WTC11 (cell line): ENCODE measurements around the gene PIKFYVE. TPM values are rescaled to one million over a fixed set of nuclear protein-coding genes. Genes with fewer than 3 reads are reported as not detected.

Experiments
- ATAC-seq: fragments of 200-7000 bp; cut with Tn5 transposase; 2 replicates; pipeline ENCODE4 v1.10.0; 2021; ENCODE audit warnings: mild to moderate bottlenecking, moderate library complexity
- CTCF ChIA-PET: fragments of 300-600 bp; sonication (Branson Sonifier 250); formaldehyde crosslinking; loops from one replicate; lab custom pipeline; 2021; ENCODE audit warnings: antibody characterized with exemption; lab: Charles Lee
- POLR2A ChIA-PET: fragments of 350-600 bp; sonication (Branson Sonifier 250); formaldehyde crosslinking; loops from one replicate; lab custom pipeline; 2021; ENCODE audit warnings: antibody characterized with exemption; lab: Charles Lee
- DNase-seq: peaks from one replicate; pipeline ENCODE4 v3.0.0; 2021; ENCODE audit warnings: low spot score
- H3K27ac Mint-ChIP-seq: 2 replicates; pipeline ENCODE4 v1.8.0; 2021; ENCODE audit warnings: mixed read lengths
- H3K27me3 Mint-ChIP-seq: 2 replicates; pipeline ENCODE4 v1.8.0; 2021; ENCODE audit warnings: low read depth, mild to moderate bottlenecking, moderate library complexity, mixed read lengths
- H3K36me3 Mint-ChIP-seq: 2 replicates; pipeline ENCODE4 v1.8.0; 2021; ENCODE audit warnings: mixed read lengths
- H3K4me1 Mint-ChIP-seq: 2 replicates; pipeline ENCODE4 v1.8.0; 2022; ENCODE audit warnings: mixed read lengths
- H3K4me3 Mint-ChIP-seq: 2 replicates; pipeline ENCODE4 v1.8.0; 2021; ENCODE audit warnings: mild to moderate bottlenecking, moderate library complexity, mixed read lengths
- H3K9me3 Mint-ChIP-seq: 2 replicates; pipeline ENCODE4 v1.8.0; 2021; ENCODE audit warnings: mixed read lengths
- CBFB ChIP-seq: sonication (generic); formaldehyde crosslinking; IDR thresholded peaks from 2 replicates; pipeline ENCODE4 v1.8.1; 2022; ENCODE audit warnings: mild to moderate bottlenecking, low read depth, missing genetic modification reagents
- EMX1 ChIP-seq: fragments of 250-450 bp; sonication (Bioruptor Pico); IDR thresholded peaks from 2 replicates; pipeline ENCODE4 v1.8.0; 2021; ENCODE audit warnings: mild to moderate bottlenecking
- ESRRA ChIP-seq: sonication (generic); formaldehyde crosslinking; IDR thresholded peaks from 2 replicates; pipeline ENCODE4 v1.8.1; 2022; ENCODE audit warnings: mild to moderate bottlenecking, missing genetic modification reagents, borderline replicate concordance
- FOXJ3 ChIP-seq: sonication (generic); formaldehyde crosslinking; IDR thresholded peaks from 2 replicates; pipeline ENCODE4 v1.9.0; 2021; ENCODE audit warnings: missing genetic modification reagents, mild to moderate bottlenecking, borderline replicate concordance
- GRHL2 ChIP-seq: fragments of 250-450 bp; sonication (Bioruptor Pico); IDR thresholded peaks from 2 replicates; pipeline ENCODE4 v1.8.0; 2022; ENCODE audit warnings: mild to moderate bottlenecking, moderate library complexity; ENCODE audit not compliant: insufficient replicate concordance, severe bottlenecking
- JAZF1 ChIP-seq: fragments of 250-450 bp; sonication (Bioruptor Pico); IDR thresholded peaks from 2 replicates; pipeline ENCODE4 v1.9.0; 2021; ENCODE audit warnings: moderate library complexity, mild to moderate bottlenecking, inconsistent platforms
- MXD4 ChIP-seq: fragments of 250-450 bp; sonication (Bioruptor Pico); IDR thresholded peaks from 2 replicates; pipeline ENCODE4 v1.8.0; 2021; ENCODE audit warnings: mild to moderate bottlenecking, moderate library complexity, borderline replicate concordance
- MYBL2 ChIP-seq: sonication (generic); formaldehyde crosslinking; IDR thresholded peaks from 2 replicates; pipeline ENCODE4 v1.8.1; 2023; ENCODE audit warnings: mild to moderate bottlenecking, moderate library complexity, missing genetic modification reagents
- NR1H2 ChIP-seq: sonication (generic); formaldehyde crosslinking; IDR thresholded peaks from 2 replicates; pipeline ENCODE4 v1.9.0; 2021; ENCODE audit warnings: mild to moderate bottlenecking, moderate library complexity, missing genetic modification reagents
- RELA ChIP-seq: sonication (generic); formaldehyde crosslinking; IDR thresholded peaks from 2 replicates; pipeline ENCODE4 v1.8.1; 2022; ENCODE audit warnings: missing genetic modification reagents, mild to moderate bottlenecking, borderline replicate concordance
- RORB ChIP-seq: fragments of 250-450 bp; sonication (Bioruptor Pico); IDR thresholded peaks from 2 replicates; pipeline ENCODE4 v1.9.0; 2021; ENCODE audit warnings: mild to moderate bottlenecking
- SOX15 ChIP-seq: fragments of 250-450 bp; sonication (Bioruptor Pico); IDR thresholded peaks from 2 replicates; pipeline ENCODE4 v1.9.0; 2021; ENCODE audit warnings: mild to moderate bottlenecking
- SP1 ChIP-seq: sonication (generic); formaldehyde crosslinking; conservative IDR thresholded peaks from 2 replicates; pipeline ENCODE4 v1.8.1; 2022; ENCODE audit warnings: missing genetic modification reagents
- ZNF121 ChIP-seq: sonication (generic); formaldehyde crosslinking; IDR thresholded peaks from 2 replicates; pipeline ENCODE4 v1.8.0; 2023; ENCODE audit warnings: missing genetic modification reagents
- ZNF138 ChIP-seq: sonication (generic); formaldehyde crosslinking; conservative IDR thresholded peaks from 2 replicates; pipeline ENCODE4 v1.8.1; 2022; ENCODE audit warnings: mild to moderate bottlenecking, moderate library complexity, missing genetic modification reagents
- total RNA-seq: library from RNA; stranded (reverse); gene quantifications from 3 replicates; pipeline ENCODE4 v1.2.3, GENCODE V29; 2021
- TF ChIP-seq, protein P1 (sequence below): sonication (generic); formaldehyde crosslinking; IDR thresholded peaks from 2 replicates; pipeline ENCODE4 v1.8.1; 2022; ENCODE audit warnings: missing genetic modification reagents, borderline replicate concordance
- TF ChIP-seq, protein P2 (sequence below): sonication (generic); formaldehyde crosslinking; IDR thresholded peaks from 2 replicates; pipeline ENCODE4 v1.8.1; 2023; ENCODE audit warnings: mild to moderate bottlenecking, moderate library complexity, missing genetic modification reagents
- TF ChIP-seq, protein P3 (sequence below): sonication (generic); formaldehyde crosslinking; conservative IDR thresholded peaks from 2 replicates; pipeline ENCODE4 v1.8.1; 2023; ENCODE audit warnings: mild to moderate bottlenecking, low read depth, missing genetic modification reagents, moderate library complexity
- TF ChIP-seq, protein P4 (sequence below): sonication (generic); formaldehyde crosslinking; conservative IDR thresholded peaks from 2 replicates; pipeline ENCODE4 v1.8.1; 2022; ENCODE audit warnings: mild to moderate bottlenecking, missing genetic modification reagents
- TF ChIP-seq, protein P5 (sequence below): fragments of 250-450 bp; sonication (Bioruptor Pico); IDR thresholded peaks from 2 replicates; pipeline ENCODE4 v2.1.2; 2022; ENCODE audit warnings: mild to moderate bottlenecking, moderate library complexity
- TF ChIP-seq, protein P6 (sequence below): fragments of 250-450 bp; sonication (Bioruptor Pico); IDR thresholded peaks from 2 replicates; pipeline ENCODE4 v1.9.0; 2021; ENCODE audit warnings: moderate library complexity, mild to moderate bottlenecking, inconsistent platforms, borderline replicate concordance
- TF ChIP-seq, protein P7 (sequence below): fragments of 250-450 bp; sonication (Bioruptor Pico); IDR thresholded peaks from 2 replicates; pipeline ENCODE4 v1.9.0; 2021; ENCODE audit warnings: mild to moderate bottlenecking, borderline replicate concordance

PIKFYVE gene
- total RNA-seq, 1 experiment from 2014 or later = 36.1 TPM

DNA sequence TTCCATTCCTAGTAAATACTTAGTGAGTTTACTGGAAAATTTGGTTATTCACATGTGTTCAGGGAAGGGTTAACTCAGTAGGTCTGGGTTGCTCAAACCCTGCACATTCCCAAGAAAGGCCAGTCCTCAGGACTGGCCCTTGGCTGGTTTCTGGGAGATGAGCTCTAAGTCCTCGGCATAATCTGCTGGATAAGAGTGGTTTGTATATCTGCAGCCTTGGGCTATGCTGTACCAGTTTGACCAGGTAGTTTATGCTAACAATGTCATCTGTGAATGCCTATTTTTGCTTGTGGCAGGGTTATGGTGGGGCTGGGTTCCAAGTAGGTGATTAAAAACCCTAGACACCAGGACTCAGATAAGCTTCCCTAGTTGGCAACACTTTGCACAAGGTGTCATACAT is 133.1 kb downstream of the PIKFYVE start (continued):
- TF ChIP-seq, protein P1, sequence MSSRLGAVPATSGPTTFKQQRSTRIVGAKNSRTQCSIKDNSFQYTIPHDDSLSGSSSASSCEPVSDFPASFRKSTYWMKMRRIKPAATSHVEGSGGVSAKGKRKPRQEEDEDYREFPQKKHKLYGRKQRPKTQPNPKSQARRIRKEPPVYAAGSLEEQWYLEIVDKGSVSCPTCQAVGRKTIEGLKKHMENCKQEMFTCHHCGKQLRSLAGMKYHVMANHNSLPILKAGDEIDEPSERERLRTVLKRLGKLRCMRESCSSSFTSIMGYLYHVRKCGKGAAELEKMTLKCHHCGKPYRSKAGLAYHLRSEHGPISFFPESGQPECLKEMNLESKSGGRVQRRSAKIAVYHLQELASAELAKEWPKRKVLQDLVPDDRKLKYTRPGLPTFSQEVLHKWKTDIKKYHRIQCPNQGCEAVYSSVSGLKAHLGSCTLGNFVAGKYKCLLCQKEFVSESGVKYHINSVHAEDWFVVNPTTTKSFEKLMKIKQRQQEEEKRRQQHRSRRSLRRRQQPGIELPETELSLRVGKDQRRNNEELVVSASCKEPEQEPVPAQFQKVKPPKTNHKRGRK (CRISPR knock-in tag) = no peak
- no peak for TF ChIP-seq ZNF121
- no peak for TF ChIP-seq GRHL2 (CRISPR knock-in tag)
- TF ChIP-seq, all 79 proteins: peak for 0

DNA sequence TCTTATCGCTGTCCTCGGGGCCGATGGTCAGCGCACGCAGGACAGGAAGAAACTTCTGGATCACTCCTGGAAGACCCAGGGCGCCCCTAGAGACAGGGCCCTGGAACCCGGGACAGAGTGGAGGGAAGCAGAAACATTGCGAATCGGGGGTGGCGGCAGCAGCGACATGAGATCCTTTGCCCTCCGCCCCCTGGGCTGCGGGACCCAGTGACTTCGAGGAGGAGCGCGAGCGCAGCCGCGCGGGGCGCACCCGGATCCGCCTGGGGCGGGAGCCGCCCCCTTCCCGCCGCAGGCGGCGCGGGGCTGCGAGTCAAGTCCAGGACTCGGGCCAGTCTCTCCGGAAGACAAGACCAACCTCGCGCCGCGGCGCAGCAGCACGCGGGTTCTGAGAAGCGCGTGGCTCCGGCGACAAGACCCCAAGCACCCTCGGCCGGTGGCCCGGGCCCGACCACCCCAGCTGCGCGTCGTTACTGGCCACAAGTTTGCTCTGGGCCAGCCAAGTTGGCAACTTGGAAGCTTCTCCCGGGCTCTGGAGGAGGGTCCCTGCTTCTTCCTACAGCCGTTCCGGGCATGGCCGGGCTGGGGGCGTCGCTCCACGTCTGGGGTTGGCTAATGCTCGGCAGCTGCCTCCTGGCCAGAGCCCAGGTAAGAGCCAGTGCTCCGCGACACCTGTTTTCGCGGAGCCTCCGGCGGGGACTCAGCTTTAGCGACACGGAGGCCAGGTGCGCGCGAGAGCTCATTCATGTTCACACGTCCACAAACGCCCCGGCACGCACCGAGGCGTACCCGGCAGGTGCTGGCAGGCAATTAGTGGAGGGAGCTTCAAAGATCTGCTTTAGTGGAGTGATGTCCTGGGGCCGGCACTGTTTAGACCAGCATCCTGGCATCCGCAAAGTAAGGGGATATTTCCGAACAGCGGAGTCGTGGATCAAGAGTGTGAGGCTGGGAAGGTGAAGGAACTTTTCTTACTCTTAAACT is 140.7 kb downstream of the PIKFYVE start, which contains the start of gene PTH2R:
Gene PTH2R, plus strand, starts transcription at position 319 of the 978 bp plus-strand sequence. Its CDS starts 252 bp downstream, at position 571.
- Mint-ChIP-seq H3K9me3 (no peaks in the 10 kb centered on the region), H3K27me3 (peaks cover 47% of the 10 kb centered on the region), H3K36me3 (no peaks in the 10 kb centered on the region), H3K4me1 (peaks cover 8% of the 10 kb centered on the region), H3K27ac (no peak within 1 kb of the TSS), H3K4me3 (peak within 1 kb of the TSS; percentile 67)
- DNase-seq = peak; percentile 63
- ChIA-PET CTCF (interaction anchor here (0.7 to 3.9 kb wide), 29 partner anchors 8 to 1019 kb away, joined by 3 to 41 read pairs (median 5); partner anchors contain the start of gene MAP2), POLR2A (no interaction called here)
- ATAC-seq = peak; percentile 86
- TF ChIP-seq SOX15 (CRISPR knock-in tag) (no peak), NR1H2 (CRISPR knock-in tag) (no peak), MYBL2 (peak; percentile 88), JAZF1 (no peak), MXD4 (CRISPR knock-in tag) (no peak), ESRRA (CRISPR knock-in tag) (peak; percentile 49; the same call in 1 of the 2 replicates), RELA (CRISPR knock-in tag) (no peak; the same call in 1 of the 2 replicates), CBFB (CRISPR knock-in tag) (no peak), FOXJ3 (CRISPR knock-in tag) (no peak), SP1 (CRISPR knock-in tag) (no peak), RORB (CRISPR knock-in tag) (no peak), EMX1 (CRISPR knock-in tag) (no peak), ZNF138 (CRISPR knock-in tag) (no peak)
- TF ChIP-seq, protein P2, sequence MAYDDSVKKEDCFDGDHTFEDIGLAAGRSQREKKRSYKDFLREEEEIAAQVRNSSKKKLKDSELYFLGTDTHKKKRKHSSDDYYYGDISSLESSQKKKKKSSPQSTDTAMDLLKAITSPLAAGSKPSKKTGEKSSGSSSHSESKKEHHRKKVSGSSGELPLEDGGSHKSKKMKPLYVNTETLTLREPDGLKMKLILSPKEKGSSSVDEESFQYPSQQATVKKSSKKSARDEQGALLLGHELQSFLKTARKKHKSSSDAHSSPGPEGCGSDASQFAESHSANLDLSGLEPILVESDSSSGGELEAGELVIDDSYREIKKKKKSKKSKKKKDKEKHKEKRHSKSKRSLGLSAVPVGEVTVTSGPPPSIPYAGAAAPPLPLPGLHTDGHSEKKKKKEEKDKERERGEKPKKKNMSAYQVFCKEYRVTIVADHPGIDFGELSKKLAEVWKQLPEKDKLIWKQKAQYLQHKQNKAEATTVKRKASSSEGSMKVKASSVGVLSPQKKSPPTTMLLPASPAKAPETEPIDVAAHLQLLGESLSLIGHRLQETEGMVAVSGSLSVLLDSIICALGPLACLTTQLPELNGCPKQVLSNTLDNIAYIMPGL (CRISPR knock-in tag) = peak; percentile 41
- TF ChIP-seq, protein P3, sequence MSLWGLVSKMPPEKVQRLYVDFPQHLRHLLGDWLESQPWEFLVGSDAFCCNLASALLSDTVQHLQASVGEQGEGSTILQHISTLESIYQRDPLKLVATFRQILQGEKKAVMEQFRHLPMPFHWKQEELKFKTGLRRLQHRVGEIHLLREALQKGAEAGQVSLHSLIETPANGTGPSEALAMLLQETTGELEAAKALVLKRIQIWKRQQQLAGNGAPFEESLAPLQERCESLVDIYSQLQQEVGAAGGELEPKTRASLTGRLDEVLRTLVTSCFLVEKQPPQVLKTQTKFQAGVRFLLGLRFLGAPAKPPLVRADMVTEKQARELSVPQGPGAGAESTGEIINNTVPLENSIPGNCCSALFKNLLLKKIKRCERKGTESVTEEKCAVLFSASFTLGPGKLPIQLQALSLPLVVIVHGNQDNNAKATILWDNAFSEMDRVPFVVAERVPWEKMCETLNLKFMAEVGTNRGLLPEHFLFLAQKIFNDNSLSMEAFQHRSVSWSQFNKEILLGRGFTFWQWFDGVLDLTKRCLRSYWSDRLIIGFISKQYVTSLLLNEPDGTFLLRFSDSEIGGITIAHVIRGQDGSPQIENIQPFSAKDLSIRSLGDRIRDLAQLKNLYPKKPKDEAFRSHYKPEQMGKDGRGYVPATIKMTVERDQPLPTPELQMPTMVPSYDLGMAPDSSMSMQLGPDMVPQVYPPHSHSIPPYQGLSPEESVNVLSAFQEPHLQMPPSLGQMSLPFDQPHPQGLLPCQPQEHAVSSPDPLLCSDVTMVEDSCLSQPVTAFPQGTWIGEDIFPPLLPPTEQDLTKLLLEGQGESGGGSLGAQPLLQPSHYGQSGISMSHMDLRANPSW = no peak
- TF ChIP-seq, protein P4, sequence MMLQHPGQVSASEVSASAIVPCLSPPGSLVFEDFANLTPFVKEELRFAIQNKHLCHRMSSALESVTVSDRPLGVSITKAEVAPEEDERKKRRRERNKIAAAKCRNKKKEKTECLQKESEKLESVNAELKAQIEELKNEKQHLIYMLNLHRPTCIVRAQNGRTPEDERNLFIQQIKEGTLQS (CRISPR knock-in tag) = no peak
- TF ChIP-seq, protein P5, sequence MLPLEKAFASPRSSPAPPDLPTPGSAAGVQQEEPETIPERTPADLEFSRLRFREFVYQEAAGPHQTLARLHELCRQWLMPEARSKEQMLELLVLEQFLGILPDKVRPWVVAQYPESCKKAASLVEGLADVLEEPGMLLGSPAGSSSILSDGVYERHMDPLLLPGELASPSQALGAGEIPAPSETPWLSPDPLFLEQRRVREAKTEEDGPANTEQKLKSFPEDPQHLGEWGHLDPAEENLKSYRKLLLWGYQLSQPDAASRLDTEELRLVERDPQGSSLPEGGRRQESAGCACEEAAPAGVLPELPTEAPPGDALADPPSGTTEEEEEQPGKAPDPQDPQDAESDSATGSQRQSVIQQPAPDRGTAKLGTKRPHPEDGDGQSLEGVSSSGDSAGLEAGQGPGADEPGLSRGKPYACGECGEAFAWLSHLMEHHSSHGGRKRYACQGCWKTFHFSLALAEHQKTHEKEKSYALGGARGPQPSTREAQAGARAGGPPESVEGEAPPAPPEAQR (CRISPR knock-in tag) = no peak
- TF ChIP-seq, protein P6, sequence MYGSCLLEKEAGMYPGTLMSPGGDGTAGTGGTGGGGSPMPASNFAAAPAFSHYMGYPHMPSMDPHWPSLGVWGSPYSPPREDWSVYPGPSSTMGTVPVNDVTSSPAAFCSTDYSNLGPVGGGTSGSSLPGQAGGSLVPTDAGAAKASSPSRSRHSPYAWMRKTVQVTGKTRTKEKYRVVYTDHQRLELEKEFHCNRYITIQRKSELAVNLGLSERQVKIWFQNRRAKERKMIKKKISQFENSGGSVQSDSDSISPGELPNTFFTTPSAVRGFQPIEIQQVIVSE (CRISPR knock-in tag) = no peak
- TF ChIP-seq, protein P7, sequence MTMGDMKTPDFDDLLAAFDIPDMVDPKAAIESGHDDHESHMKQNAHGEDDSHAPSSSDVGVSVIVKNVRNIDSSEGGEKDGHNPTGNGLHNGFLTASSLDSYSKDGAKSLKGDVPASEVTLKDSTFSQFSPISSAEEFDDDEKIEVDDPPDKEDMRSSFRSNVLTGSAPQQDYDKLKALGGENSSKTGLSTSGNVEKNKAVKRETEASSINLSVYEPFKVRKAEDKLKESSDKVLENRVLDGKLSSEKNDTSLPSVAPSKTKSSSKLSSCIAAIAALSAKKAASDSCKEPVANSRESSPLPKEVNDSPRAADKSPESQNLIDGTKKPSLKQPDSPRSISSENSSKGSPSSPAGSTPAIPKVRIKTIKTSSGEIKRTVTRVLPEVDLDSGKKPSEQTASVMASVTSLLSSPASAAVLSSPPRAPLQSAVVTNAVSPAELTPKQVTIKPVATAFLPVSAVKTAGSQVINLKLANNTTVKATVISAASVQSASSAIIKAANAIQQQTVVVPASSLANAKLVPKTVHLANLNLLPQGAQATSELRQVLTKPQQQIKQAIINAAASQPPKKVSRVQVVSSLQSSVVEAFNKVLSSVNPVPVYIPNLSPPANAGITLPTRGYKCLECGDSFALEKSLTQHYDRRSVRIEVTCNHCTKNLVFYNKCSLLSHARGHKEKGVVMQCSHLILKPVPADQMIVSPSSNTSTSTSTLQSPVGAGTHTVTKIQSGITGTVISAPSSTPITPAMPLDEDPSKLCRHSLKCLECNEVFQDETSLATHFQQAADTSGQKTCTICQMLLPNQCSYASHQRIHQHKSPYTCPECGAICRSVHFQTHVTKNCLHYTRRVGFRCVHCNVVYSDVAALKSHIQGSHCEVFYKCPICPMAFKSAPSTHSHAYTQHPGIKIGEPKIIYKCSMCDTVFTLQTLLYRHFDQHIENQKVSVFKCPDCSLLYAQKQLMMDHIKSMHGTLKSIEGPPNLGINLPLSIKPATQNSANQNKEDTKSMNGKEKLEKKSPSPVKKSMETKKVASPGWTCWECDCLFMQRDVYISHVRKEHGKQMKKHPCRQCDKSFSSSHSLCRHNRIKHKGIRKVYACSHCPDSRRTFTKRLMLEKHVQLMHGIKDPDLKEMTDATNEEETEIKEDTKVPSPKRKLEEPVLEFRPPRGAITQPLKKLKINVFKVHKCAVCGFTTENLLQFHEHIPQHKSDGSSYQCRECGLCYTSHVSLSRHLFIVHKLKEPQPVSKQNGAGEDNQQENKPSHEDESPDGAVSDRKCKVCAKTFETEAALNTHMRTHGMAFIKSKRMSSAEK (CRISPR knock-in tag) = no peak
